Astrocyte of the spinal cord (primary cell): Measurements from ENCODE around the gene HIPK2.

Source experiments
- DNase-seq: peaks from one replicate; pipeline ENCODE4 v3.0.0; 2011; ENCODE audit warnings: low read depth, low spot score
- H3K4me3 ChIP-seq: 2 replicates; pipeline ENCODE4 v1.5.1; 2011; ENCODE audit warnings: low read depth, mild to moderate bottlenecking, low read length, moderate library complexity
- CTCF ChIP-seq: IDR thresholded peaks from 2 replicates; pipeline ENCODE4 v1.5.1; 2012; ENCODE audit warnings: low read depth, mild to moderate bottlenecking, low read length, inconsistent platforms
- in situ Hi-C: cut with HindIII; loops from 2 replicates; pipeline ENCODE4 v1.10.0; 2017; ENCODE audit warnings: low sequenced_read_pairs

Gene HIPK2

GRCh38 chr7:139745678-139746143 lies 32.1 kb downstream of the HIPK2 start:
- DNase-seq = peak; percentile 67
- in situ Hi-C loops = no loop called here
- H3K4me3 ChIP-seq = no peak overlapping the region
- TF ChIP-seq CTCF = no peak

- in situ Hi-C loops = no loop called here
- DNase-seq = no peak
- no peak overlapping the region for H3K4me3 ChIP-seq
- no peak for TF ChIP-seq CTCF
Measured at GRCh38 chr7:139744768-139745677, 32.8 kb downstream of the HIPK2 start.

GRCh38 chr7:139743967-139744767 lies 33.6 kb downstream of the HIPK2 start:
- TF ChIP-seq CTCF = no peak
- no peak for DNase-seq
- no peak overlapping the region for H3K4me3 ChIP-seq
- in situ Hi-C loops = no loop called here

- TF ChIP-seq CTCF = no peak
- DNase-seq = no peak
- in situ Hi-C loops = no loop called here
- no peak overlapping the region for H3K4me3 ChIP-seq
Measured at GRCh38 chr7:139743267-139743966, 34.4 kb downstream of the HIPK2 start.

GRCh38 chr7:139741789-139742344 lies 35.9 kb downstream of the HIPK2 start:
- in situ Hi-C loops = no loop called here
- DNase-seq = no peak
- H3K4me3 ChIP-seq = no peak overlapping the region
- no peak for TF ChIP-seq CTCF

GRCh38 chr7:139741239-139741638 lies 36.6 kb downstream of the HIPK2 start:
- no peak for DNase-seq
- TF ChIP-seq CTCF = no peak
- no peak overlapping the region for H3K4me3 ChIP-seq
- in situ Hi-C loops = no loop called here
